NB4 (cell line): ENCODE data around the gene INPP5A.

ENCODE experiments used
- POLR2A ChIP-seq: IDR thresholded peaks from 2 replicates; pipeline ENCODE4 v1.6.1; 2011; ENCODE audit warnings: mild to moderate bottlenecking; ENCODE audit not compliant: insufficient read length; ENCODE audit errors: extremely low read depth
- TF ChIP-seq, protein P1 (sequence below): IDR thresholded peaks from one replicate; pipeline ENCODE4 v1.5.1; 2012; ENCODE audit warnings: low read depth, low read length
- TF ChIP-seq, protein P2 (sequence below): IDR thresholded peaks from 2 replicates; pipeline ENCODE4 v1.6.1; 2011; ENCODE audit warnings: low read depth, low read length

DNA sequence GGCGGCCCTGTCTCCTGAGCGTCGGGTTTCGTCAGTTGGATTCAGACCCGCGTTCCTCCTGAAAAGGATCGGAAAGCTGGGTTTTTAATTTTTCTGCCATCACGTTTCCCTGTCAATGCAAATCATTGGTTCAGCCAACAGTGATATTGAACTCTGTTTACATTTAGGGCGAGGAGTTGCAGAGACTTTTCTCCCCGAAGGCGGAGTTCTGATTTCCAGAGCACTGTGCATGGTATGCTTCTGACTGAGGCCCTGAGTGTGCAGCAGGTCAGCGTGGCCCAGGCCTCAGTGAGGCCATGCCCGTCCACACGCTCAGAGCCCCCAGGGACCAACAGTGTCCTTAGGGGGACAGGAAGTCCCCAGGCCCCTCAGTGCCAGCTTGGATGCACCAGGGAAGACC lies 221.3 kb downstream of the INPP5A start:
- TF ChIP-seq, protein P1, sequence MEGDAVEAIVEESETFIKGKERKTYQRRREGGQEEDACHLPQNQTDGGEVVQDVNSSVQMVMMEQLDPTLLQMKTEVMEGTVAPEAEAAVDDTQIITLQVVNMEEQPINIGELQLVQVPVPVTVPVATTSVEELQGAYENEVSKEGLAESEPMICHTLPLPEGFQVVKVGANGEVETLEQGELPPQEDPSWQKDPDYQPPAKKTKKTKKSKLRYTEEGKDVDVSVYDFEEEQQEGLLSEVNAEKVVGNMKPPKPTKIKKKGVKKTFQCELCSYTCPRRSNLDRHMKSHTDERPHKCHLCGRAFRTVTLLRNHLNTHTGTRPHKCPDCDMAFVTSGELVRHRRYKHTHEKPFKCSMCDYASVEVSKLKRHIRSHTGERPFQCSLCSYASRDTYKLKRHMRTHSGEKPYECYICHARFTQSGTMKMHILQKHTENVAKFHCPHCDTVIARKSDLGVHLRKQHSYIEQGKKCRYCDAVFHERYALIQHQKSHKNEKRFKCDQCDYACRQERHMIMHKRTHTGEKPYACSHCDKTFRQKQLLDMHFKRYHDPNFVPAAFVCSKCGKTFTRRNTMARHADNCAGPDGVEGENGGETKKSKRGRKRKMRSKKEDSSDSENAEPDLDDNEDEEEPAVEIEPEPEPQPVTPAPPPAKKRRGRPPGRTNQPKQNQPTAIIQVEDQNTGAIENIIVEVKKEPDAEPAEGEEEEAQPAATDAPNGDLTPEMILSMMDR, result no peak
- TF ChIP-seq POLR2A, result no peak
- TF ChIP-seq, protein P2, sequence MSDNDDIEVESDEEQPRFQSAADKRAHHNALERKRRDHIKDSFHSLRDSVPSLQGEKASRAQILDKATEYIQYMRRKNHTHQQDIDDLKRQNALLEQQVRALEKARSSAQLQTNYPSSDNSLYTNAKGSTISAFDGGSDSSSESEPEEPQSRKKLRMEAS, result no peak
